ENCODE results near the gene MTA3. TPM values are rescaled to one million over a fixed set of nuclear protein-coding genes. Genes with fewer than 3 reads are reported as not detected.

The MTA3 gene
- total and polyA plus RNA-seq, 2 of the 8 experiments (the other 6 are each of a cell fraction or from before 2014, with no cell fraction given) = 125 to 184 TPM

- no peak overlapping the region for H2AFZ ChIP-seq (ENCODE audit: low read length)
- no peaks in the 10 kb centered on the region for H3K79me1 ChIP-seq (ENCODE audit: low read depth, low read length)
- H3K9ac ChIP-seq (replicated peaks in 1 of 4; ENCODE audit: extremely low read depth in 1 of 4, low read depth in 3 of 4, low read length in 3 of 4) = no peak overlapping the region
- no peak overlapping the region for H2BK20ac ChIP-seq (ENCODE audit: low read length)
- H4K91ac ChIP-seq (replicated peaks; ENCODE audit: insufficient read length, low read length) = no peak overlapping the region
- H2BK15ac ChIP-seq (ENCODE audit: low read length) = no peak overlapping the region
- no peak overlapping the region for H3K27ac ChIP-seq (ENCODE audit: low read depth, low read length)
- no peak overlapping the region for H4K8ac ChIP-seq (ENCODE audit: extremely low read depth, insufficient read depth, low read length)
- H3K14ac ChIP-seq (ENCODE audit: insufficient read length) = no peak overlapping the region
- no peaks in the 10 kb centered on the region; a peak in 2 of 8 replicates for H3K36me3 ChIP-seq (ENCODE audit: control insufficient read depth in 2 of 4, insufficient read depth in 4 of 4, low read length in 3 of 4)
- no peak overlapping the region for H4K5ac ChIP-seq (ENCODE audit: insufficient read length, low read depth, low read length)
- ChIA-PET POLR2A (ENCODE audit: partially characterized antibody) (no interaction called here), CTCF (ENCODE audit: partially characterized antibody) (no interaction called here)
- H3K4me2 ChIP-seq (ENCODE audit: insufficient read depth in 1 of 2, low read depth in 2 of 2, low read length in 2 of 2) = no peak overlapping the region
- no peak overlapping the region for H3K18ac ChIP-seq (ENCODE audit: extremely low read depth, low read length)
- no peaks in the 10 kb centered on the region for H3K27me3 ChIP-seq (replicated peaks in 1 of 4; ENCODE audit: control insufficient read depth in 3 of 4, extremely low read depth in 1 of 4, insufficient read depth in 3 of 4, low read length in 3 of 4)
- H3K79me2 ChIP-seq (ENCODE audit: control insufficient read depth in 1 of 2, insufficient read depth in 2 of 2, low read length in 2 of 2) = no peaks in the 10 kb centered on the region
- H2BK12ac ChIP-seq (ENCODE audit: low read depth, low read length) = no peak overlapping the region
- no peak overlapping the region for H3K4me3 ChIP-seq (ENCODE audit: extremely low read depth in 1 of 4, insufficient read depth in 2 of 4, low read depth in 3 of 4, low read length in 4 of 4)
- no peak overlapping the region for H3K4ac ChIP-seq (replicated peaks; ENCODE audit: insufficient read length, low read depth, low read length)
- no peaks in the 10 kb centered on the region for H4K20me1 ChIP-seq (replicated peaks in 1 of 2; ENCODE audit: control insufficient read depth in 1 of 2, insufficient read depth in 2 of 2, low read length in 2 of 2)
- H3K23me2 ChIP-seq (ENCODE audit: low read depth, low read length) = no peaks in the 10 kb centered on the region
- no peak for FAIRE-seq
- 94% methylated on average over 2 of the region's 2 CpGs; no CpG with 5 or more reads in 1 of the 2 experiments for WGBS, 2 experiments (ENCODE audit: extremely low coverage in 1 of 2, insufficient coverage in 1 of 2, insufficient read length in 1 of 2, insufficient replicate concordance in 2 of 2, low coverage in 1 of 2, low lambda C conversion rate in 2 of 2, missing lambda C conversion rate in 1 of 2)
- no peak overlapping the region for H3K23ac ChIP-seq (ENCODE audit: insufficient read length)
- H2BK5ac ChIP-seq (ENCODE audit: low read depth, low read length) = no peak overlapping the region
- H3K56ac ChIP-seq (replicated peaks; ENCODE audit: insufficient read length, low read depth, low read length) = no peak overlapping the region
- DNase-seq (ENCODE audit: low read depth in 1 of 2, low spot score in 2 of 2) = no peak
- no peak overlapping the region for H2BK120ac ChIP-seq (replicated peaks; ENCODE audit: low read depth, low read length)
- no peaks in the 10 kb centered on the region for H3K9me3 ChIP-seq (ENCODE audit: insufficient read depth in 2 of 2, low read depth in 1 of 2, low read length in 1 of 2)
- TF ChIP-seq FOSL1 (IDR thresholded peaks at IDR 0.05; ENCODE audit: insufficient read depth, low read depth, low read length) (no peak), CEBPB (IDR thresholded peaks at IDR 0.05; ENCODE audit: low read depth, low read length) (no peak), SIN3A (conservative IDR thresholded peaks at IDR 0.05 in 1 of 2, IDR thresholded peaks at IDR 0.05 in 1 of 2; ENCODE audit: low read depth in 1 of 2, low read length in 2 of 2) (no peak)
- peaks cover 0 to 10% (median 0%) of the 10 kb centered on the region in 4 experiments; a peak in 2 of 7 replicates for H3K4me1 ChIP-seq (replicated peaks in 1 of 4; ENCODE audit: control insufficient read depth in 3 of 4, insufficient read depth in 4 of 4, low read length in 3 of 4)
- no peak overlapping the region for H2AK5ac ChIP-seq (ENCODE audit: low read depth, low read length)
Observed at GRCh38 chr2:42726680-42727079, 158.2 kb downstream of the MTA3 start.

Measured in H1 (cell line).